H1 (cell line): ENCODE results near the gene C22orf23. TPM values are rescaled to one million over a fixed set of nuclear protein-coding genes. Genes with fewer than 3 reads are reported as not detected.

Experiments used
- CTCF ChIA-PET: fragments of 300-600 bp; sonication (Branson Sonifier 250); formaldehyde crosslinking; loops from one replicate; lab custom pipeline; 2021; ENCODE audit not compliant: partially characterized antibody; lab: Charles Lee
- POLR2A ChIA-PET: fragments of 300-600 bp; sonication (Branson Sonifier 250); formaldehyde crosslinking; loops from one replicate; lab custom pipeline; 2021; ENCODE audit warnings: inconsistent platforms; ENCODE audit not compliant: partially characterized antibody; lab: Charles Lee
- DNase-seq, 2 experiments: peaks; one replicate each; pipeline versions ENCODE4 v3.0.0 to v3.0.0-alpha.2; 2010 to 2022; ENCODE audit warnings: low spot score in 2 of 2, low read depth in 1 of 2, mixed read lengths in 1 of 2
- FAIRE-seq: peaks from 2 replicates; lab custom pipeline; 2011; peaks lifted over from hg19 to GRCh38; lab: Jason Lieb, UNC
- H2AFZ ChIP-seq: 2 replicates; pipeline ENCODE4 v1.8.1; 2012; ENCODE audit warnings: low read length, inconsistent platforms
- H2AK5ac ChIP-seq: 2 replicates; pipeline ENCODE4 v1.6.1; 2013; ENCODE audit warnings: low read depth, low read length
- H2BK120ac ChIP-seq: replicated peaks from 2 replicates; pipeline ENCODE3; 2013; ENCODE audit warnings: low read depth, low read length, inconsistent platforms
- H2BK12ac ChIP-seq: 2 replicates; pipeline ENCODE4 v1.6.1; 2013; ENCODE audit warnings: low read depth, low read length
- H2BK15ac ChIP-seq: 2 replicates; pipeline ENCODE4 v1.6.1; 2013; ENCODE audit warnings: low read length
- H2BK20ac ChIP-seq: 2 replicates; pipeline ENCODE4 v1.6.1; 2013; ENCODE audit warnings: low read length
- H2BK5ac ChIP-seq: 2 replicates; pipeline ENCODE4 v1.6.1; 2013; ENCODE audit warnings: low read depth, low read length
- H3K14ac ChIP-seq: 2 replicates; pipeline ENCODE4 v1.6.1; 2013; ENCODE audit warnings: inconsistent platforms; ENCODE audit not compliant: insufficient read length
- H3K18ac ChIP-seq: 2 replicates; pipeline ENCODE4 v1.6.1; 2013; ENCODE audit warnings: low read length; ENCODE audit errors: extremely low read depth
- H3K23ac ChIP-seq: 2 replicates; pipeline ENCODE4 v1.6.1; 2013; ENCODE audit warnings: inconsistent platforms; ENCODE audit not compliant: insufficient read length
- H3K23me2 ChIP-seq: 2 replicates; pipeline ENCODE4 v1.6.1; 2013; ENCODE audit warnings: low read depth, low read length
- H3K27ac ChIP-seq: 2 replicates; pipeline ENCODE4 v1.6.1; 2011; ENCODE audit warnings: low read depth, low read length, inconsistent platforms
- H3K27me3 ChIP-seq, 4 experiments: replicated peaks in 1 of 4; 1 replicate in 1 of 4; 2 replicates in 3 of 4; pipeline versions ENCODE4 v1.6.1 to v1.8.1; 2011 to 2013; ENCODE audit warnings: low read length in 3 of 4, mild to moderate bottlenecking in 3 of 4, inconsistent platforms in 2 of 4, mixed read lengths in 2 of 4, moderate library complexity in 1 of 4; ENCODE audit not compliant: control insufficient read depth in 3 of 4, insufficient read depth in 3 of 4; ENCODE audit errors: extremely low read depth in 1 of 4
- H3K36me3 ChIP-seq, 4 experiments: 2 replicates each; pipeline versions ENCODE4 v1.6.1 to v1.8.1; 2011 to 2013; ENCODE audit warnings: mild to moderate bottlenecking in 4 of 4, low read length in 3 of 4, moderate library complexity in 2 of 4, control low read depth in 1 of 4, inconsistent platforms in 1 of 4; ENCODE audit not compliant: insufficient read depth in 4 of 4, control insufficient read depth in 2 of 4
- H3K4ac ChIP-seq: replicated peaks from 2 replicates; pipeline ENCODE3; 2013; ENCODE audit warnings: low read length, low read depth, mixed read lengths, inconsistent platforms; ENCODE audit not compliant: insufficient read length
- H3K4me1 ChIP-seq, 4 experiments: replicated peaks in 1 of 4; 1 replicate in 1 of 4; 2 replicates in 3 of 4; pipeline versions ENCODE4 v1.6.1 to v1.8.1; 2011 to 2013; ENCODE audit warnings: low read length in 3 of 4, inconsistent platforms in 2 of 4, mixed read lengths in 1 of 4; ENCODE audit not compliant: insufficient read depth in 4 of 4, control insufficient read depth in 3 of 4
- H3K4me2 ChIP-seq, 2 experiments: 2 replicates each; pipeline versions ENCODE4 v1.6.1 to v1.8.1; 2011 to 2013; ENCODE audit warnings: low read depth in 2 of 2, low read length in 2 of 2, control low read depth in 1 of 2, inconsistent platforms in 1 of 2, mild to moderate bottlenecking in 1 of 2; ENCODE audit not compliant: insufficient read depth in 1 of 2
- H3K4me3 ChIP-seq, 4 experiments: fragments of 200-600, 300-600 bp in 1 of 4; sonication (generic), shearing (Covaris generic), sonication (Bioruptor Twin) in 1 of 4; 2 replicates each; pipeline versions ENCODE4 v1.5.1 to v1.8.1; 2011 to 2016; ENCODE audit warnings: low read length in 4 of 4, low read depth in 3 of 4, control low read depth in 2 of 4, inconsistent platforms in 2 of 4, mild to moderate bottlenecking in 2 of 4, mixed read lengths in 1 of 4, moderate library complexity in 1 of 4; ENCODE audit not compliant: insufficient read depth in 2 of 4; ENCODE audit errors: extremely low read depth in 1 of 4
- H3K56ac ChIP-seq: replicated peaks from 2 replicates; pipeline ENCODE3; 2013; ENCODE audit warnings: low read depth, mild to moderate bottlenecking, mixed read lengths, low read length, inconsistent platforms; ENCODE audit not compliant: insufficient read length
- H3K79me1 ChIP-seq: 2 replicates; pipeline ENCODE4 v1.6.1; 2013; ENCODE audit warnings: low read depth, low read length, control low read depth
- H3K79me2 ChIP-seq, 2 experiments: 2 replicates each; pipeline versions ENCODE4 v1.6.1 to v1.8.1; 2012 to 2013; ENCODE audit warnings: low read length in 2 of 2, mild to moderate bottlenecking in 2 of 2, inconsistent platforms in 1 of 2; ENCODE audit not compliant: insufficient read depth in 2 of 2, control insufficient read depth in 1 of 2
- H3K9ac ChIP-seq, 4 experiments: replicated peaks in 1 of 4; 1 replicate in 1 of 4; 2 replicates in 3 of 4; pipeline versions ENCODE4 v1.6.1 to v1.8.1; 2011 to 2013; ENCODE audit warnings: low read depth in 3 of 4, low read length in 3 of 4, control low read depth in 2 of 4, mild to moderate bottlenecking in 2 of 4, moderate library complexity in 2 of 4, inconsistent platforms in 1 of 4; ENCODE audit errors: extremely low read depth in 1 of 4
- H3K9me3 ChIP-seq, 2 experiments: 2 replicates each; pipeline versions ENCODE4 v1.6.1 to v1.8.1; 2012 to 2013; ENCODE audit warnings: mild to moderate bottlenecking in 2 of 2, moderate library complexity in 2 of 2, control low read depth in 1 of 2, inconsistent platforms in 1 of 2, low read depth in 1 of 2, low read length in 1 of 2, mixed read lengths in 1 of 2; ENCODE audit not compliant: insufficient read depth in 2 of 2
- H4K20me1 ChIP-seq, 2 experiments: replicated peaks in 1 of 2; 2 replicates each; pipeline versions ENCODE3 to v1.8.1; 2011 to 2013; ENCODE audit warnings: inconsistent platforms in 2 of 2, low read length in 2 of 2, mild to moderate bottlenecking in 1 of 2; ENCODE audit not compliant: insufficient read depth in 2 of 2, control insufficient read depth in 1 of 2
- H4K5ac ChIP-seq: 2 replicates; pipeline ENCODE4 v1.6.1; 2013; ENCODE audit warnings: low read length, low read depth, mixed read lengths, inconsistent platforms; ENCODE audit not compliant: insufficient read length
- H4K8ac ChIP-seq: 2 replicates; pipeline ENCODE4 v1.8.0; 2013; ENCODE audit warnings: mild to moderate bottlenecking, moderate library complexity, low read length, inconsistent platforms; ENCODE audit not compliant: insufficient read depth; ENCODE audit errors: extremely low read depth
- H4K91ac ChIP-seq: replicated peaks from 2 replicates; pipeline ENCODE3; 2013; ENCODE audit warnings: low read length, mixed read lengths, inconsistent platforms; ENCODE audit not compliant: insufficient read length
- EZH2 ChIP-seq: fragments of 200-600 bp; sonication (generic); IDR thresholded peaks from 2 replicates; pipeline ENCODE4 v1.7.1; 2012; ENCODE audit warnings: low read depth, mild to moderate bottlenecking, moderate library complexity, low read length, inconsistent platforms; ENCODE audit not compliant: severe bottlenecking
- HDAC6 ChIP-seq: IDR thresholded peaks from one replicate; pipeline ENCODE4 v1.7.1; 2012; ENCODE audit warnings: low read depth, mild to moderate bottlenecking, inconsistent platforms, low read length, moderate library complexity
- JUN ChIP-seq: IDR thresholded peaks from 2 replicates; pipeline ENCODE4 v1.6.1; 2011; ENCODE audit warnings: low read depth, mild to moderate bottlenecking, improper control_type of control experiment, low read length
- JUND ChIP-seq: IDR thresholded peaks from 2 replicates; pipeline ENCODE4 v1.6.1; 2011; ENCODE audit warnings: mild to moderate bottlenecking, improper control_type of control experiment, low read length
- RFX5 ChIP-seq: IDR thresholded peaks from 2 replicates; pipeline ENCODE4 v1.6.1; 2011; ENCODE audit warnings: low read depth, low read length, improper control_type of control experiment, borderline replicate concordance
- RNF2 ChIP-seq: fragments of 200-900, 300-1000 bp; sonication (generic); IDR thresholded peaks from 2 replicates; pipeline ENCODE4 v1.7.1; 2016; ENCODE audit warnings: borderline replicate concordance, low read depth, mild to moderate bottlenecking, antibody characterized with exemption, low read length; ENCODE audit not compliant: poor library complexity, severe bottlenecking; ENCODE audit errors: missing control alignments
- RXRA ChIP-seq: IDR thresholded peaks from 2 replicates; pipeline ENCODE4 v1.6.1; 2011; ENCODE audit warnings: low read depth, mild to moderate bottlenecking, low read length, moderate library complexity; ENCODE audit not compliant: insufficient read depth
- SIN3A ChIP-seq, 2 experiments: IDR thresholded peaks in 1 of 2; conservative IDR thresholded peaks in 1 of 2; 2 replicates each; pipeline ENCODE4 v1.6.1; 2011 to 2012; ENCODE audit warnings: low read length in 2 of 2, improper control_type of control experiment in 1 of 2, low read depth in 1 of 2, mild to moderate bottlenecking in 1 of 2
- TCF12 ChIP-seq: IDR thresholded peaks from 2 replicates; pipeline ENCODE4 v1.6.1; 2011; ENCODE audit warnings: low read depth, mild to moderate bottlenecking, low read length
- TEAD4 ChIP-seq: IDR thresholded peaks from 2 replicates; pipeline ENCODE4 v1.6.1; 2012; ENCODE audit warnings: low read depth, low read length, inconsistent platforms, mixed read lengths
- YY1 ChIP-seq: IDR thresholded peaks from 2 replicates; pipeline ENCODE4 v1.6.1; 2011; ENCODE audit warnings: low read depth, mild to moderate bottlenecking, low read length
- ZNF274 ChIP-seq: IDR thresholded peaks from 2 replicates; pipeline ENCODE4 v1.7.0; 2012; ENCODE audit warnings: low read length, borderline replicate concordance; ENCODE audit errors: extremely low read depth
- WGBS, 2 experiments: shearing (Covaris generic) in 1 of 2; methylation state at CpG; one replicate each; pipeline versions ENCODE4 v1.1.6 to v1.1.7; 2013 to 2015; ENCODE audit warnings: low lambda C conversion rate in 2 of 2, mixed read lengths in 2 of 2, inconsistent platforms in 1 of 2, low coverage in 1 of 2, missing lambda C conversion rate in 1 of 2; ENCODE audit not compliant: insufficient replicate concordance in 2 of 2, insufficient coverage in 1 of 2, insufficient read length in 1 of 2; ENCODE audit errors: extremely low coverage in 1 of 2, missing lambda C conversion rate in 1 of 2; 5-methylcytosine and 5-hydroxymethylcytosine counted together
- polyA plus RNA-seq, 7 experiments: library from polyadenylated mRNA; depleted of rRNA in 3 of 7; stranded (reverse) in 5 of 7; unstranded in 2 of 7; fragments of >200 nt in 5 of 7; fragments of 200-250 nt in 2 of 7; gene quantifications; 1 replicate in 5 of 7; 2 replicates in 1 of 7; 4 replicates in 1 of 7; pipeline versions ENCODE4 v1.2.1 to v1.2.3, GENCODE V29; 2011 to 2013; ENCODE audit warnings: missing spikeins in 2 of 7, mixed read lengths in 2 of 7
- total RNA-seq: library from RNA; stranded (reverse); fragmentation: NEBNext Ultra II Directional; extraction: Animal tissue kit (Norgen Biotek cat#: 25700); gene quantifications from 2 replicates; pipeline ENCODE4 v1.2.1, GENCODE V29; 2021

C22orf23 gene
- total and polyA plus RNA-seq, 2 of the 8 experiments (the other 6 are each of a cell fraction or from before 2014, with no cell fraction given) = 0.50 to 0.54 TPM

DNA sequence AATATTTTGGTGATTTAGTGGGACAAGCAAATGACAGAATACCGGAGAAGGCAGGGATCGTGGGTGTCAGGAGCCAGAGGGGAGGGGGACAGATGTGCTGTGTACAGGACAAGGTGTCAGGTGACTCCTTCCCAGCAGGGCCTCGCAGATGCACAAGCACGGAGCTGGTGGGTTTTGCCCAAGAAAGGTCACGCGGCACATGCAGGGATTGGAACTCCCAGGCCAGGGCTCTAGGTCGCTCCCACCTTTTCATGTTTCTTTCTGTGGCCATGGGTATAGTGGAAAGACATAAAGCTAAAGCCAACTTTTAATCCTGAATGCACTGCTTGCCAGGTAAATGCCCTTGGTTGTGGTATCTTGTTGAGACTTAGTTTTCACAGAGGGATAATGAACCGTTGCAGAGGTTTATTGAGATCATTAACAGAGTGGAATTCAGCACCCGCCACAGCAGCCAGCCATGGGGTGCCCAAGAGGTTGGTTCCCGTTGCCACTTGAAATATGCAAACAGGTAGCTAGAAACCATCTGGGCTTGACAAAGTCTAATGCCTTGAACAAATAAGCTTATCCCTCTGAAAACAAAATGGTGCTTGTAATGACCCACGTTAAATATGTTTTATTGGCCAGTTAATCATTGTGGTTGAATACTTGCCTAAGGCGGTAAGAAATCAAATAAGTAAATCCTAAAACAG lies 10.1 kb downstream of the C22orf23 start:
- WGBS, 2 experiments = 91% methylated on average over 12 of the region's 12 CpGs; no CpG with 5 or more reads in 1 of the 2 experiments
- no peak for TF ChIP-seq YY1
- TF ChIP-seq TCF12 = no peak
- no peak for TF ChIP-seq ZNF274
- TF ChIP-seq JUND = no peak
- TF ChIP-seq JUN = no peak
- TF ChIP-seq HDAC6 = no peak
- TF ChIP-seq RNF2 = no peak
- no peak for TF ChIP-seq RXRA
- TF ChIP-seq RFX5 = no peak
- no peak for TF ChIP-seq EZH2
- no peak for TF ChIP-seq SIN3A (conservative IDR thresholded peaks at IDR 0.05 in 1 of 2, IDR thresholded peaks at IDR 0.05 in 1 of 2; ENCODE audit: low read depth in 1 of 2, low read length in 2 of 2)
- TF ChIP-seq TEAD4 = no peak
- TF ChIP-seq, all 59 proteins: peak for 0
- CTCF ChIA-PET = interaction anchor here (0.7 to 2.7 kb wide), 3 partner anchors 9 to 23 kb away, joined by 3 to 9 read pairs (median 3); no protein-coding TSS in a partner anchor

More for the DNA sequence above, 10.1 kb downstream of the C22orf23 start:
- Histone ChIP-seq H4K8ac (no peak overlapping the region), H2AK5ac (no peak overlapping the region), H2BK12ac (no peak overlapping the region), H3K79me1 (no peaks in the 10 kb centered on the region), H3K4me2 (no peak overlapping the region), H2AFZ (no peak overlapping the region), H3K18ac (no peak overlapping the region), H3K56ac (no peak overlapping the region), H2BK15ac (no peak overlapping the region), H4K20me1 (no peaks in the 10 kb centered on the region), H3K14ac (no peak overlapping the region), H3K9me3 (no peaks in the 10 kb centered on the region), H2BK120ac (no peak overlapping the region), H3K27me3 (no peaks in the 10 kb centered on the region), H3K4me1 (no peaks in the 10 kb centered on the region), H3K4ac (no peak overlapping the region), H3K4me3 (no peak overlapping the region), H3K23me2 (no peaks in the 10 kb centered on the region), H3K9ac (no peak overlapping the region), H2BK5ac (no peak overlapping the region), H4K5ac (no peak overlapping the region), H2BK20ac (no peak overlapping the region), H3K79me2 (no peaks in the 10 kb centered on the region), H3K27ac (no peak overlapping the region), H3K36me3 (peaks cover 0 to 4% (median 0%) of the 10 kb centered on the region in 4 experiments; a peak in 2 of 8 replicates), H4K91ac (no peak overlapping the region), H3K23ac (no peak overlapping the region)
- POLR2A ChIA-PET = interaction anchor here (1.0 kb wide), 1 partner anchor 9 kb away, joined by 5 read pairs; no protein-coding TSS in a partner anchor
- FAIRE-seq = no peak
- no peak for DNase-seq
